H9 (cell line): Measurements from ENCODE around the gene SLC43A1. TPM values are rescaled to one million over a fixed set of nuclear protein-coding genes. Genes with fewer than 3 reads are reported as not detected.

Experiments used
- DNase-seq: peaks from one replicate; pipeline ENCODE4 v3.0.0-alpha.2; 2017
- H2AFZ ChIP-seq: one replicate; pipeline ENCODE4 v1.6.1; 2013; ENCODE audit warnings: mild to moderate bottlenecking, low read length, control low read depth, moderate library complexity
- H2AK5ac ChIP-seq: 2 replicates; pipeline ENCODE4 v1.6.1; 2013; ENCODE audit warnings: low read length, control low read depth, mixed read lengths; ENCODE audit not compliant: insufficient read length
- H2BK120ac ChIP-seq: one replicate; pipeline ENCODE4 v1.6.1; 2013; ENCODE audit warnings: low read depth, mild to moderate bottlenecking, low read length, control low read depth, inconsistent platforms; ENCODE audit not compliant: poor library complexity, severe bottlenecking
- H2BK12ac ChIP-seq: 2 replicates; pipeline ENCODE4 v1.6.1; 2013; ENCODE audit warnings: low read length, control low read depth, mixed read lengths, low read depth; ENCODE audit not compliant: insufficient read length
- H2BK15ac ChIP-seq: 2 replicates; pipeline ENCODE4 v1.6.1; 2013; ENCODE audit warnings: low read depth, low read length, control low read depth
- H2BK20ac ChIP-seq: one replicate; pipeline ENCODE4 v1.6.1; 2013; ENCODE audit warnings: low read depth, mild to moderate bottlenecking, low read length, control low read depth, inconsistent platforms; ENCODE audit not compliant: poor library complexity, severe bottlenecking
- H2BK5ac ChIP-seq: 2 replicates; pipeline ENCODE4 v1.6.1; 2013; ENCODE audit warnings: low read length, control low read depth, mixed read lengths; ENCODE audit not compliant: insufficient read length
- H3K14ac ChIP-seq: 2 replicates; pipeline ENCODE4 v1.6.1; 2013; ENCODE audit warnings: low read length, control low read depth; ENCODE audit not compliant: insufficient read depth
- H3K18ac ChIP-seq: 2 replicates; pipeline ENCODE4 v1.6.1; 2013; ENCODE audit warnings: low read depth, mild to moderate bottlenecking, mixed read lengths, low read length, control low read depth; ENCODE audit not compliant: insufficient read length
- H3K23ac ChIP-seq: 2 replicates; pipeline ENCODE4 v1.6.1; 2013; ENCODE audit warnings: low read length, control low read depth, mixed read lengths, low read depth; ENCODE audit not compliant: insufficient read length
- H3K23me2 ChIP-seq: 2 replicates; pipeline ENCODE4 v1.6.1; 2013; ENCODE audit warnings: low read depth, mild to moderate bottlenecking, mixed read lengths, low read length, control low read depth; ENCODE audit not compliant: insufficient read length, poor library complexity, severe bottlenecking
- H3K27ac ChIP-seq: 2 replicates; pipeline ENCODE4 v1.5.1; 2013; ENCODE audit warnings: low read length, control low read depth, mixed read lengths, low read depth; ENCODE audit not compliant: insufficient read length
- H3K27me3 ChIP-seq: 2 replicates; pipeline ENCODE4 v1.6.1; 2013; ENCODE audit warnings: low read length, control low read depth, inconsistent platforms; ENCODE audit not compliant: insufficient read depth
- H3K4ac ChIP-seq: 2 replicates; pipeline ENCODE4 v1.6.1; 2013; ENCODE audit warnings: low read depth, mild to moderate bottlenecking, control low read depth, inconsistent platforms, low read length, moderate library complexity
- H3K4me1 ChIP-seq: 2 replicates; pipeline ENCODE4 v1.6.1; 2013; ENCODE audit warnings: low read length, control low read depth, inconsistent platforms; ENCODE audit not compliant: insufficient read depth
- H3K4me2 ChIP-seq: 2 replicates; pipeline ENCODE4 v1.6.1; 2013; ENCODE audit warnings: low read length, control low read depth, mixed read lengths; ENCODE audit not compliant: insufficient read length, insufficient read depth
- H3K56ac ChIP-seq: 2 replicates; pipeline ENCODE4 v1.6.1; 2013; ENCODE audit warnings: low read depth, mild to moderate bottlenecking, mixed read lengths, low read length, control low read depth; ENCODE audit not compliant: insufficient read length
- H3K79me1 ChIP-seq: 2 replicates; pipeline ENCODE4 v1.6.1; 2013; ENCODE audit warnings: low read depth, mild to moderate bottlenecking, moderate library complexity, low read length, control low read depth, inconsistent platforms; ENCODE audit not compliant: insufficient read depth, poor library complexity, severe bottlenecking
- H3K79me2 ChIP-seq: 2 replicates; pipeline ENCODE4 v1.6.1; 2013; ENCODE audit warnings: low read length, control low read depth, inconsistent platforms; ENCODE audit not compliant: insufficient read depth
- H3K9ac ChIP-seq: 2 replicates; pipeline ENCODE4 v1.6.1; 2013; ENCODE audit warnings: low read length, control low read depth, mixed read lengths; ENCODE audit not compliant: insufficient read length; ENCODE audit errors: extremely low read depth
- H3K9me3 ChIP-seq: one replicate; pipeline ENCODE4 v1.6.1; 2013; ENCODE audit warnings: low read depth, low read length, inconsistent platforms; ENCODE audit not compliant: control insufficient read depth
- H3T11ph ChIP-seq: one replicate; pipeline ENCODE4 v1.6.1; 2013; ENCODE audit warnings: mild to moderate bottlenecking, low read length, control low read depth, inconsistent platforms
- H4K20me1 ChIP-seq: one replicate; pipeline ENCODE4 v1.6.1; 2013; ENCODE audit not compliant: control insufficient read depth, insufficient read length, insufficient read depth
- H4K5ac ChIP-seq: 2 replicates; pipeline ENCODE4 v1.6.1; 2013; ENCODE audit warnings: low read depth, mild to moderate bottlenecking, mixed read lengths, low read length, control low read depth; ENCODE audit not compliant: insufficient read length
- H4K8ac ChIP-seq: replicated peaks from 2 replicates; pipeline ENCODE4 v1.6.1; 2013; ENCODE audit warnings: low read length, control low read depth, mixed read lengths, low read depth; ENCODE audit not compliant: insufficient read length
- H4K91ac ChIP-seq: 2 replicates; pipeline ENCODE4 v1.6.1; 2013; ENCODE audit warnings: low read depth, mild to moderate bottlenecking, moderate library complexity, mixed read lengths, low read length, control low read depth; ENCODE audit not compliant: insufficient read length
- H3K27ac Mint-ChIP-seq, 3 experiments: 2 replicates in 2 of 3; 3 replicates in 1 of 3; pipeline ENCODE4 v1.8.0; 2020 to 2021; ENCODE audit warnings: mixed read lengths in 3 of 3, mild to moderate bottlenecking in 1 of 3, moderate library complexity in 1 of 3
- H3K27me3 Mint-ChIP-seq: 2 replicates; pipeline ENCODE4 v1.8.0; 2021; ENCODE audit warnings: low read depth, mild to moderate bottlenecking, moderate library complexity, mixed read lengths
- H3K36me3 Mint-ChIP-seq, 3 experiments: 2 replicates in 2 of 3; 3 replicates in 1 of 3; pipeline ENCODE4 v1.8.0; 2020 to 2021; ENCODE audit warnings: low read depth in 3 of 3, mixed read lengths in 3 of 3; ENCODE audit not compliant: insufficient read depth in 1 of 3
- H3K4me1 Mint-ChIP-seq, 2 experiments: 2 replicates each; pipeline ENCODE4 v1.8.0; 2020; ENCODE audit warnings: mixed read lengths in 2 of 2
- H3K4me3 Mint-ChIP-seq, 2 experiments: 2 replicates in 1 of 2; 3 replicates in 1 of 2; pipeline ENCODE4 v1.8.0; 2020 to 2021; ENCODE audit warnings: mild to moderate bottlenecking in 2 of 2, mixed read lengths in 2 of 2, moderate library complexity in 1 of 2
- H3K9me3 Mint-ChIP-seq, 2 experiments: 2 replicates in 1 of 2; 3 replicates in 1 of 2; pipeline ENCODE4 v1.8.0; 2020; ENCODE audit warnings: mild to moderate bottlenecking in 2 of 2, mixed read lengths in 2 of 2, moderate library complexity in 1 of 2
- WGBS: extraction: QIAGEN DNeasy Blood & Tissue Kit; methylation state at CpG from one replicate; pipeline ENCODE4 v1.1.7; 2013; ENCODE audit warnings: missing lambda C conversion rate, low lambda C conversion rate, mixed read lengths; ENCODE audit not compliant: insufficient read length; ENCODE audit errors: extremely low coverage; 5-methylcytosine and 5-hydroxymethylcytosine counted together
- total RNA-seq: library from RNA; stranded (reverse); gene quantifications from 2 replicates; pipeline ENCODE4 v1.2.1, GENCODE V29; 2021
- TF ChIP-seq, protein P1 (sequence below): fragments of 200-600 bp; sonication (generic); conservative IDR thresholded peaks from 3 replicates; pipeline ENCODE4 v1.8.0; 2021; ENCODE audit warnings: antibody characterized with exemption, mild to moderate bottlenecking

SLC43A1 gene
- total RNA-seq, 1 experiment from 2014 or later = 17.0 TPM

- Mint-ChIP-seq H3K27ac (no peak overlapping the region), H3K9me3 (no peaks in the 10 kb centered on the region), H3K36me3 (0 out of 7 replicates have a peak, but pooled peaks cover 0 to 5% (median 0%) of the 10 kb centered on the region in 3 experiments), H3K4me1 (peaks cover 39 to 64% of the 10 kb centered on the region in 2 experiments), H3K27me3 (peaks cover 80% of the 10 kb centered on the region), H3K4me3 (peak overlapping the region; percentile 63 to 90)
- Histone ChIP-seq H2BK120ac (no peak overlapping the region), H4K91ac (no peak overlapping the region), H3K23ac (no peak overlapping the region), H2BK15ac (no peak overlapping the region), H3K79me2 (no peaks in the 10 kb centered on the region), H3K56ac (no peak overlapping the region), H2AK5ac (no peak overlapping the region), H3K18ac (no peak overlapping the region), H2BK5ac (no peak overlapping the region), H3T11ph (no peak overlapping the region), H3K27me3 (peaks cover 10% of the 10 kb centered on the region; the same call in 1 of the 2 replicates), H3K9ac (no peak overlapping the region), H3K4me2 (peak overlapping the region; percentile 81), H4K5ac (no peak overlapping the region), H2AFZ (no peak overlapping the region), H3K4ac (no peak overlapping the region), H3K79me1 (no peaks in the 10 kb centered on the region), H2BK12ac (no peak overlapping the region), H4K20me1 (no peaks in the 10 kb centered on the region), H2BK20ac (no peak overlapping the region), H3K9me3 (no peaks in the 10 kb centered on the region), H4K8ac (no peak overlapping the region), H3K27ac (no peak overlapping the region), H3K4me1 (peaks cover 14% of the 10 kb centered on the region; the same call in 1 of the 2 replicates), H3K14ac (no peak overlapping the region; the same call in 1 of the 2 replicates), H3K23me2 (peaks cover 30% of the 10 kb centered on the region)
- TF ChIP-seq, protein P1, sequence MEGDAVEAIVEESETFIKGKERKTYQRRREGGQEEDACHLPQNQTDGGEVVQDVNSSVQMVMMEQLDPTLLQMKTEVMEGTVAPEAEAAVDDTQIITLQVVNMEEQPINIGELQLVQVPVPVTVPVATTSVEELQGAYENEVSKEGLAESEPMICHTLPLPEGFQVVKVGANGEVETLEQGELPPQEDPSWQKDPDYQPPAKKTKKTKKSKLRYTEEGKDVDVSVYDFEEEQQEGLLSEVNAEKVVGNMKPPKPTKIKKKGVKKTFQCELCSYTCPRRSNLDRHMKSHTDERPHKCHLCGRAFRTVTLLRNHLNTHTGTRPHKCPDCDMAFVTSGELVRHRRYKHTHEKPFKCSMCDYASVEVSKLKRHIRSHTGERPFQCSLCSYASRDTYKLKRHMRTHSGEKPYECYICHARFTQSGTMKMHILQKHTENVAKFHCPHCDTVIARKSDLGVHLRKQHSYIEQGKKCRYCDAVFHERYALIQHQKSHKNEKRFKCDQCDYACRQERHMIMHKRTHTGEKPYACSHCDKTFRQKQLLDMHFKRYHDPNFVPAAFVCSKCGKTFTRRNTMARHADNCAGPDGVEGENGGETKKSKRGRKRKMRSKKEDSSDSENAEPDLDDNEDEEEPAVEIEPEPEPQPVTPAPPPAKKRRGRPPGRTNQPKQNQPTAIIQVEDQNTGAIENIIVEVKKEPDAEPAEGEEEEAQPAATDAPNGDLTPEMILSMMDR = no peak
- WGBS = no CpG with 5 or more reads among the region's 50 CpGs
- peak; percentile 64 for DNase-seq
Observed at GRCh38 chr11:57460758-57461749, 54.4 kb downstream of the SLC43A1 start.
